ENCODE results near the gene GEMIN2.

DNA sequence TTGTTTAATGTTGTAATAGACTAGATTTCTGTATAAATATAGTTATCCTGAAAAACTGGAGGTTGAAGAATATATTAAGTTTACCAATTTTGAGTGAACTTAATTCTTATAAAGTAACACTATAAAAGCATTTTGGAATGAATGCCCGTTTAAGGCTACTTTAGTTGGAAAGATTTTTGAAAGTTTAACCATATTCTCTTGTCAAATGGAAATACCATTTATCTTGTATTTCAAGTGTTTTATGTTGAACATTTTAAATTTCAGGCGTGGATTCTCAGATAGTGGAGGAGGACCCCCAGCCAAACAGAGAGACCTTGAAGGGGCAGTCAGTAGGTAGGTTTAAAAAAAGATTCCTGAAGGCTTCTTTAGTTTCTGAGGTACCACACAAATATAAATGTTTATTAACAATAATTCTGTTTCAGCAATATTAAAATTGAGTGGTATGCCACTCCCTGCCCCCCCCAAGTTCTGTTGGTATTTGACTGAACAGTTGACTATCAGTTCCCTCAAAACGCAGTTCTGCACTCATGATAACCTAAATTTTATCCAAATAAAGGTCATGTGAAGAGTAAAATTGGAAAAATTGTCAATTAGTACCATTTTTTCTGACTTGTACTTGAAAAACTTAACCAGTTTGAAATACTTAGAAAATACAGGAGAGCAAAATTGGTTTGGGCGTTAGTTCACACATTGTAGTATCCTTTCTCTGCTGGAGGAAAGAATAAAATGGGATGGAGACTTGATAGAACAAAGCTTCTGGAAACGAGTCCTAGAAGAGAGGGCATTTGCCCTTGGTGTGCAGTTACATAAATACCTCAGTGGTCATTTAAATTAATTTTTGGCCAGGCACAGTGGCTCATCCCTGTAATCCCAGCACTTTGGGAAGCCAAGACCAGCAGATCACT is 62.4 kb downstream of the GEMIN2 start:
- TF ChIP-seq POLR2AphosphoS5 (IDR thresholded peaks at IDR 0.05; ENCODE audit: insufficient read depth in 1 of 2, low read depth in 1 of 2) (no peak), POLR2A (IDR thresholded peaks at IDR 0.05) (no peak)
- TF ChIP-seq, protein P1, sequence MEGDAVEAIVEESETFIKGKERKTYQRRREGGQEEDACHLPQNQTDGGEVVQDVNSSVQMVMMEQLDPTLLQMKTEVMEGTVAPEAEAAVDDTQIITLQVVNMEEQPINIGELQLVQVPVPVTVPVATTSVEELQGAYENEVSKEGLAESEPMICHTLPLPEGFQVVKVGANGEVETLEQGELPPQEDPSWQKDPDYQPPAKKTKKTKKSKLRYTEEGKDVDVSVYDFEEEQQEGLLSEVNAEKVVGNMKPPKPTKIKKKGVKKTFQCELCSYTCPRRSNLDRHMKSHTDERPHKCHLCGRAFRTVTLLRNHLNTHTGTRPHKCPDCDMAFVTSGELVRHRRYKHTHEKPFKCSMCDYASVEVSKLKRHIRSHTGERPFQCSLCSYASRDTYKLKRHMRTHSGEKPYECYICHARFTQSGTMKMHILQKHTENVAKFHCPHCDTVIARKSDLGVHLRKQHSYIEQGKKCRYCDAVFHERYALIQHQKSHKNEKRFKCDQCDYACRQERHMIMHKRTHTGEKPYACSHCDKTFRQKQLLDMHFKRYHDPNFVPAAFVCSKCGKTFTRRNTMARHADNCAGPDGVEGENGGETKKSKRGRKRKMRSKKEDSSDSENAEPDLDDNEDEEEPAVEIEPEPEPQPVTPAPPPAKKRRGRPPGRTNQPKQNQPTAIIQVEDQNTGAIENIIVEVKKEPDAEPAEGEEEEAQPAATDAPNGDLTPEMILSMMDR (IDR thresholded peaks at IDR 0.05): no peak
